H1 (cell line): ENCODE measurements around the gene RUVBL1. TPM values are rescaled to one million over a fixed set of nuclear protein-coding genes. Genes with fewer than 3 reads are reported as not detected.

Experiments
- CTCF ChIA-PET: fragments of 300-600 bp; sonication (Branson Sonifier 250); formaldehyde crosslinking; loops from one replicate; lab custom pipeline; 2021; ENCODE audit not compliant: partially characterized antibody; lab: Charles Lee
- POLR2A ChIA-PET: fragments of 300-600 bp; sonication (Branson Sonifier 250); formaldehyde crosslinking; loops from one replicate; lab custom pipeline; 2021; ENCODE audit warnings: inconsistent platforms; ENCODE audit not compliant: partially characterized antibody; lab: Charles Lee
- DNase-seq, 2 experiments: peaks; one replicate each; pipeline versions ENCODE4 v3.0.0 to v3.0.0-alpha.2; 2010 to 2022; ENCODE audit warnings: low spot score in 2 of 2, low read depth in 1 of 2, mixed read lengths in 1 of 2
- FAIRE-seq: peaks from 2 replicates; lab custom pipeline; 2011; peaks lifted over from hg19 to GRCh38; lab: Jason Lieb, UNC
- H2AFZ ChIP-seq: 2 replicates; pipeline ENCODE4 v1.8.1; 2012; ENCODE audit warnings: low read length, inconsistent platforms
- H2AK5ac ChIP-seq: 2 replicates; pipeline ENCODE4 v1.6.1; 2013; ENCODE audit warnings: low read depth, low read length
- H2BK120ac ChIP-seq: replicated peaks from 2 replicates; pipeline ENCODE3; 2013; ENCODE audit warnings: low read depth, low read length, inconsistent platforms
- H2BK12ac ChIP-seq: 2 replicates; pipeline ENCODE4 v1.6.1; 2013; ENCODE audit warnings: low read depth, low read length
- H2BK15ac ChIP-seq: 2 replicates; pipeline ENCODE4 v1.6.1; 2013; ENCODE audit warnings: low read length
- H2BK20ac ChIP-seq: 2 replicates; pipeline ENCODE4 v1.6.1; 2013; ENCODE audit warnings: low read length
- H2BK5ac ChIP-seq: 2 replicates; pipeline ENCODE4 v1.6.1; 2013; ENCODE audit warnings: low read depth, low read length
- H3K14ac ChIP-seq: 2 replicates; pipeline ENCODE4 v1.6.1; 2013; ENCODE audit warnings: inconsistent platforms; ENCODE audit not compliant: insufficient read length
- H3K18ac ChIP-seq: 2 replicates; pipeline ENCODE4 v1.6.1; 2013; ENCODE audit warnings: low read length; ENCODE audit errors: extremely low read depth
- H3K23ac ChIP-seq: 2 replicates; pipeline ENCODE4 v1.6.1; 2013; ENCODE audit warnings: inconsistent platforms; ENCODE audit not compliant: insufficient read length
- H3K23me2 ChIP-seq: 2 replicates; pipeline ENCODE4 v1.6.1; 2013; ENCODE audit warnings: low read depth, low read length
- H3K27ac ChIP-seq: 2 replicates; pipeline ENCODE4 v1.6.1; 2011; ENCODE audit warnings: low read depth, low read length, inconsistent platforms
- H3K27me3 ChIP-seq, 4 experiments: replicated peaks in 1 of 4; 1 replicate in 1 of 4; 2 replicates in 3 of 4; pipeline versions ENCODE4 v1.6.1 to v1.8.1; 2011 to 2013; ENCODE audit warnings: low read length in 3 of 4, mild to moderate bottlenecking in 3 of 4, inconsistent platforms in 2 of 4, mixed read lengths in 2 of 4, moderate library complexity in 1 of 4; ENCODE audit not compliant: control insufficient read depth in 3 of 4, insufficient read depth in 3 of 4; ENCODE audit errors: extremely low read depth in 1 of 4
- H3K36me3 ChIP-seq, 4 experiments: 2 replicates each; pipeline versions ENCODE4 v1.6.1 to v1.8.1; 2011 to 2013; ENCODE audit warnings: mild to moderate bottlenecking in 4 of 4, low read length in 3 of 4, moderate library complexity in 2 of 4, control low read depth in 1 of 4, inconsistent platforms in 1 of 4; ENCODE audit not compliant: insufficient read depth in 4 of 4, control insufficient read depth in 2 of 4
- H3K4ac ChIP-seq: replicated peaks from 2 replicates; pipeline ENCODE3; 2013; ENCODE audit warnings: low read length, low read depth, mixed read lengths, inconsistent platforms; ENCODE audit not compliant: insufficient read length
- H3K4me1 ChIP-seq, 4 experiments: replicated peaks in 1 of 4; 1 replicate in 1 of 4; 2 replicates in 3 of 4; pipeline versions ENCODE4 v1.6.1 to v1.8.1; 2011 to 2013; ENCODE audit warnings: low read length in 3 of 4, inconsistent platforms in 2 of 4, mixed read lengths in 1 of 4; ENCODE audit not compliant: insufficient read depth in 4 of 4, control insufficient read depth in 3 of 4
- H3K4me2 ChIP-seq, 2 experiments: 2 replicates each; pipeline versions ENCODE4 v1.6.1 to v1.8.1; 2011 to 2013; ENCODE audit warnings: low read depth in 2 of 2, low read length in 2 of 2, control low read depth in 1 of 2, inconsistent platforms in 1 of 2, mild to moderate bottlenecking in 1 of 2; ENCODE audit not compliant: insufficient read depth in 1 of 2
- H3K4me3 ChIP-seq, 4 experiments: fragments of 200-600, 300-600 bp in 1 of 4; sonication (generic), shearing (Covaris generic), sonication (Bioruptor Twin) in 1 of 4; 2 replicates each; pipeline versions ENCODE4 v1.5.1 to v1.8.1; 2011 to 2016; ENCODE audit warnings: low read length in 4 of 4, low read depth in 3 of 4, control low read depth in 2 of 4, inconsistent platforms in 2 of 4, mild to moderate bottlenecking in 2 of 4, mixed read lengths in 1 of 4, moderate library complexity in 1 of 4; ENCODE audit not compliant: insufficient read depth in 2 of 4; ENCODE audit errors: extremely low read depth in 1 of 4
- H3K56ac ChIP-seq: replicated peaks from 2 replicates; pipeline ENCODE3; 2013; ENCODE audit warnings: low read depth, mild to moderate bottlenecking, mixed read lengths, low read length, inconsistent platforms; ENCODE audit not compliant: insufficient read length
- H3K79me1 ChIP-seq: 2 replicates; pipeline ENCODE4 v1.6.1; 2013; ENCODE audit warnings: low read depth, low read length, control low read depth
- H3K79me2 ChIP-seq, 2 experiments: 2 replicates each; pipeline versions ENCODE4 v1.6.1 to v1.8.1; 2012 to 2013; ENCODE audit warnings: low read length in 2 of 2, mild to moderate bottlenecking in 2 of 2, inconsistent platforms in 1 of 2; ENCODE audit not compliant: insufficient read depth in 2 of 2, control insufficient read depth in 1 of 2
- H3K9ac ChIP-seq, 4 experiments: replicated peaks in 1 of 4; 1 replicate in 1 of 4; 2 replicates in 3 of 4; pipeline versions ENCODE4 v1.6.1 to v1.8.1; 2011 to 2013; ENCODE audit warnings: low read depth in 3 of 4, low read length in 3 of 4, control low read depth in 2 of 4, mild to moderate bottlenecking in 2 of 4, moderate library complexity in 2 of 4, inconsistent platforms in 1 of 4; ENCODE audit errors: extremely low read depth in 1 of 4
- H3K9me3 ChIP-seq, 2 experiments: 2 replicates each; pipeline versions ENCODE4 v1.6.1 to v1.8.1; 2012 to 2013; ENCODE audit warnings: mild to moderate bottlenecking in 2 of 2, moderate library complexity in 2 of 2, control low read depth in 1 of 2, inconsistent platforms in 1 of 2, low read depth in 1 of 2, low read length in 1 of 2, mixed read lengths in 1 of 2; ENCODE audit not compliant: insufficient read depth in 2 of 2
- H4K20me1 ChIP-seq, 2 experiments: replicated peaks in 1 of 2; 2 replicates each; pipeline versions ENCODE3 to v1.8.1; 2011 to 2013; ENCODE audit warnings: inconsistent platforms in 2 of 2, low read length in 2 of 2, mild to moderate bottlenecking in 1 of 2; ENCODE audit not compliant: insufficient read depth in 2 of 2, control insufficient read depth in 1 of 2
- H4K5ac ChIP-seq: 2 replicates; pipeline ENCODE4 v1.6.1; 2013; ENCODE audit warnings: low read length, low read depth, mixed read lengths, inconsistent platforms; ENCODE audit not compliant: insufficient read length
- H4K8ac ChIP-seq: 2 replicates; pipeline ENCODE4 v1.8.0; 2013; ENCODE audit warnings: mild to moderate bottlenecking, moderate library complexity, low read length, inconsistent platforms; ENCODE audit not compliant: insufficient read depth; ENCODE audit errors: extremely low read depth
- H4K91ac ChIP-seq: replicated peaks from 2 replicates; pipeline ENCODE3; 2013; ENCODE audit warnings: low read length, mixed read lengths, inconsistent platforms; ENCODE audit not compliant: insufficient read length
- CEBPB ChIP-seq: IDR thresholded peaks from 2 replicates; pipeline ENCODE4 v1.6.1; 2012; ENCODE audit warnings: low read depth, low read length
- E2F6 ChIP-seq: IDR thresholded peaks from 2 replicates; pipeline ENCODE4 v1.6.1; 2012; ENCODE audit warnings: inconsistent platforms
- EZH2 ChIP-seq: fragments of 200-600 bp; sonication (generic); IDR thresholded peaks from 2 replicates; pipeline ENCODE4 v1.7.1; 2012; ENCODE audit warnings: low read depth, mild to moderate bottlenecking, moderate library complexity, low read length, inconsistent platforms; ENCODE audit not compliant: severe bottlenecking
- FOSL1 ChIP-seq: IDR thresholded peaks from 2 replicates; pipeline ENCODE4 v1.6.1; 2011; ENCODE audit warnings: mild to moderate bottlenecking, low read depth, low read length, moderate library complexity; ENCODE audit not compliant: insufficient read depth
- JUND ChIP-seq: IDR thresholded peaks from 2 replicates; pipeline ENCODE4 v1.6.1; 2011; ENCODE audit warnings: mild to moderate bottlenecking, improper control_type of control experiment, low read length
- MAX ChIP-seq: IDR thresholded peaks from 2 replicates; pipeline ENCODE4 v1.6.1; 2012; ENCODE audit warnings: inconsistent platforms
- POLR2A ChIP-seq, 2 experiments: IDR thresholded peaks; 1 replicate in 1 of 2; 2 replicates in 1 of 2; pipeline ENCODE4 v1.6.1; 2011; ENCODE audit warnings: low read depth in 2 of 2, low read length in 2 of 2, mild to moderate bottlenecking in 2 of 2; ENCODE audit errors: control extremely low read depth in 1 of 2
- SIRT6 ChIP-seq: IDR thresholded peaks from one replicate; pipeline ENCODE4 v1.7.1; 2012; ENCODE audit warnings: low read length, inconsistent platforms
- TEAD4 ChIP-seq: IDR thresholded peaks from 2 replicates; pipeline ENCODE4 v1.6.1; 2012; ENCODE audit warnings: low read depth, low read length, inconsistent platforms, mixed read lengths
- USF2 ChIP-seq: IDR thresholded peaks from 2 replicates; pipeline ENCODE4 v1.6.1; 2011; ENCODE audit warnings: low read length, improper control_type of control experiment
- WGBS, 2 experiments: shearing (Covaris generic) in 1 of 2; methylation state at CpG; one replicate each; pipeline versions ENCODE4 v1.1.6 to v1.1.7; 2013 to 2015; ENCODE audit warnings: low lambda C conversion rate in 2 of 2, mixed read lengths in 2 of 2, inconsistent platforms in 1 of 2, low coverage in 1 of 2, missing lambda C conversion rate in 1 of 2; ENCODE audit not compliant: insufficient replicate concordance in 2 of 2, insufficient coverage in 1 of 2, insufficient read length in 1 of 2; ENCODE audit errors: extremely low coverage in 1 of 2, missing lambda C conversion rate in 1 of 2; 5-methylcytosine and 5-hydroxymethylcytosine counted together
- polyA plus RNA-seq, 7 experiments: library from polyadenylated mRNA; depleted of rRNA in 3 of 7; stranded (reverse) in 5 of 7; unstranded in 2 of 7; fragments of >200 nt in 5 of 7; fragments of 200-250 nt in 2 of 7; gene quantifications; 1 replicate in 5 of 7; 2 replicates in 1 of 7; 4 replicates in 1 of 7; pipeline versions ENCODE4 v1.2.1 to v1.2.3, GENCODE V29; 2011 to 2013; ENCODE audit warnings: missing spikeins in 2 of 7, mixed read lengths in 2 of 7
- total RNA-seq: library from RNA; stranded (reverse); fragmentation: NEBNext Ultra II Directional; extraction: Animal tissue kit (Norgen Biotek cat#: 25700); gene quantifications from 2 replicates; pipeline ENCODE4 v1.2.1, GENCODE V29; 2021

Gene RUVBL1
- total and polyA plus RNA-seq, 2 of the 8 experiments (the other 6 are each of a cell fraction or from before 2014, with no cell fraction given), result 112 to 135 TPM

GRCh38 chr3:128113817-128114794 is 9.5 kb downstream of the RUVBL1 start:
- H3K56ac ChIP-seq, result no peak overlapping the region
- no peak overlapping the region for H4K5ac ChIP-seq
- H3K18ac ChIP-seq, result no peak overlapping the region
- H3K23ac ChIP-seq, result no peak overlapping the region
- H3K9me3 ChIP-seq, result no peaks in the 10 kb centered on the region
- no peak overlapping the region for H2BK20ac ChIP-seq
- no peak overlapping the region for H2BK12ac ChIP-seq
- no peak overlapping the region for H2BK5ac ChIP-seq
- peaks cover 21 to 72% (median 54%) of the 10 kb centered on the region in 4 experiments for H3K36me3 ChIP-seq
- peaks cover 6 to 9% of the 10 kb centered on the region in 2 experiments for H4K20me1 ChIP-seq
- no peak overlapping the region for H2BK15ac ChIP-seq
- DNase-seq (no peak), FAIRE-seq (no peak)
- peaks cover 0 to 61% of the 10 kb centered on the region in 2 experiments; a peak in 2 of 4 replicates for H3K79me2 ChIP-seq
- H3K4me1 ChIP-seq, result no peaks in the 10 kb centered on the region; a peak in 1 of 7 replicates
- ChIA-PET CTCF (interaction anchor here (0.8 to 1.1 kb wide), 3 partner anchors 19 to 46 kb away, joined by 3 read pairs; no protein-coding TSS in a partner anchor), POLR2A (interaction anchor here (0.7 kb wide), 1 partner anchor 9 kb away, joined by 3 read pairs; no protein-coding TSS in a partner anchor)
- H3K79me1 ChIP-seq, result peaks cover 7% of the 10 kb centered on the region
- no peaks in the 10 kb centered on the region for H3K23me2 ChIP-seq
- no peak overlapping the region for H2AFZ ChIP-seq
- H3K9ac ChIP-seq, result no peak overlapping the region
- H2AK5ac ChIP-seq, result no peak overlapping the region
- H4K91ac ChIP-seq, result no peak overlapping the region
- H3K14ac ChIP-seq, result no peak overlapping the region
- no peak overlapping the region for H3K27ac ChIP-seq
- H3K27me3 ChIP-seq, result no peaks in the 10 kb centered on the region
- H3K4me2 ChIP-seq, result no peak overlapping the region
- no peak overlapping the region for H2BK120ac ChIP-seq
- no peak overlapping the region for H3K4ac ChIP-seq
- H4K8ac ChIP-seq, result no peak overlapping the region
- H3K4me3 ChIP-seq, result no peak overlapping the region
- 85% methylated on average over 9 of the region's 9 CpGs; no CpG with 5 or more reads in 1 of the 2 experiments for WGBS, 2 experiments
- TF ChIP-seq POLR2A (IDR thresholded peaks at IDR 0.05; ENCODE audit: control extremely low read depth in 1 of 2, low read depth in 2 of 2, low read length in 2 of 2) (no peak), CEBPB (no peak), E2F6 (no peak), SIRT6 (no peak), MAX (no peak), FOSL1 (no peak), USF2 (no peak), EZH2 (no peak), JUND (no peak), TEAD4 (no peak)
